Subcutaneous abdominal adipose tissue (tissue), 5 donors: ENCODE results near the gene ACER3.

Experiments used
- H3K27ac ChIP-seq: one replicate; pipeline ENCODE4 v1.7.0; 2013; ENCODE audit warnings: low read depth, mild to moderate bottlenecking, inconsistent platforms, low read length, moderate library complexity
- H3K27me3 ChIP-seq, 5 donors: one replicate each; pipeline ENCODE4 v1.7.0; 2013; ENCODE audit warnings: low read length in 5 of 5, inconsistent platforms in 1 of 5; ENCODE audit not compliant: control insufficient read depth in 5 of 5, insufficient read depth in 4 of 5
- H3K36me3 ChIP-seq, 5 donors: one replicate each; pipeline ENCODE4 v1.7.0; 2013; ENCODE audit warnings: low read length in 5 of 5; ENCODE audit not compliant: control insufficient read depth in 5 of 5, insufficient read depth in 5 of 5
- H3K4me1 ChIP-seq, 5 donors: one replicate each; pipeline ENCODE4 v1.7.0; 2013; ENCODE audit warnings: low read length in 5 of 5, mild to moderate bottlenecking in 3 of 5, moderate library complexity in 1 of 5; ENCODE audit not compliant: control insufficient read depth in 5 of 5, insufficient read depth in 5 of 5
- H3K4me3 ChIP-seq, 5 donors: one replicate each; pipeline ENCODE4 v1.7.0; 2013; ENCODE audit warnings: low read length in 5 of 5, low read depth in 1 of 5
- H3K9ac ChIP-seq, 5 donors: one replicate each; pipeline ENCODE4 v1.7.0; 2013; ENCODE audit warnings: low read length in 5 of 5, mild to moderate bottlenecking in 4 of 5, moderate library complexity in 3 of 5
- H3K9me3 ChIP-seq, 5 donors: one replicate each; pipeline ENCODE4 v1.7.0; 2013; ENCODE audit warnings: low read length in 5 of 5; ENCODE audit not compliant: control insufficient read depth in 5 of 5
- donor health status: healthy.
- donor health status: healthy.
- donor health status: healthy.
- donor health status: healthy.
- donor health status: healthy.

Gene ACER3

DNA sequence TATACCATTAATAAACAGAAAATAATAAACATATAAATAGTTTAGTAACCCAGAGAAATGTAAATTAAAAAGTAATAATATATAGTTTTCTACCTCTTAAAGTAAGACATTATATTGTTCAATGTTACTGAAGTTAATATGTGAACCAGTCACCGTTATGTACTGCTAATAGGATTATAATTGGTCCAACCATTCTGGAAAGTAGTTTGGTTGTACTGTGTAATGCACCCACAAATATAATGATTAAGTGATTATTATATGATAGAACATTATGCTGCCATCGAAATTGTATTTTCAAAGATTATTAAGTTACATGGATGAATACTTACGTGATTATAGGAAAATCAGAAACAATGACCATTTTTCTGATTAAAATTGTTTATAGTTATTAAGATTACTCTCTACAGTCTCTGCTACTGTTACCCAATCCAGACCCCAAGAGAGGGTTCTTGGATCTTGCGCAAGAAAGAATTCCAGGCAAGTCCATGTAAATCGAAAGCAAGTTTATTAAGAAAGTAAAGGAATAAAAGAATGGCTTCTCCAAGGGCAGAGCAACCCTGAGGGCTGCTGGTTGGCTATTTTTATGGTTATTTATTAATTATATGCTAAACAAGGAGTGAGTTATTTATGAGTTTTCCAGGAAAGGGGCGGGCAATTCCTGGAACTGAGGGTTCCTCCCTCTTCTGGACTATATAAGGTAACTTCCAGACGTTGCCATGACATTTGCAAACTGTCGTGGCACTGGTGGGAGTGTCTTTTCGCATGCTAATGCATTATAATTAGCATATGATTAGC lies 50.1 kb downstream of the ACER3 start:
- no peaks in the 10 kb centered on the region for H3K27me3 ChIP-seq
- H3K9ac ChIP-seq = peak overlapping the region in 1 of 5 donors; percentile 60

DNA sequence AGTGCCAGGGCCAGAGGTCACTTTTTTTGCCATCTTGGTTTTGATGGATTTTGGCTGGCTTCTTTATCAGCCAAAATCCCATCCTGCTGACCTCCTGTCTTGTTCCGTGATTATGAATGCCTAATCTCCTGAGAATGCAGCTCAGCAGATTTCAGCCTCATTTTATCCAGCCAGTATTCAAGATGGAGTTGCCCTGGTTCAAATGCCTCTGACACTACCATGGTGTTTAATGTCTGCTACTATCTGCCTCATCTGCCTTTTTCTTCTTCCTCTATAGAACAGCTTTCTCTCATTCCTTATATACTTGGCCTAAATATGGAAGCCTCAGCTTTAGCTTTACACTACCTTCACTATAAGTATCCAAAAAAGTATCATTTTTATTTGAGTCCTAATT lies 50.7 kb downstream of the ACER3 start:
- H3K36me3 ChIP-seq = no peaks in the 10 kb centered on the region
- H3K9me3 ChIP-seq = peaks cover 0 to under 1% (median 0%) of the 10 kb centered on the region in 5 donors
- peak overlapping the region in 1 of 5 donors; percentile 60 for H3K9ac ChIP-seq
- peaks cover 0 to 12% (median 7%) of the 10 kb centered on the region in 5 donors for H3K4me1 ChIP-seq
- peak overlapping the region; percentile 71 for H3K27ac ChIP-seq
- H3K4me3 ChIP-seq = peak overlapping the region in 4 of 5 donors; percentile 18 to 50 (median 40)
- H3K27me3 ChIP-seq = no peaks in the 10 kb centered on the region

More for the DNA sequence above, 50.1 kb downstream of the ACER3 start:
- Histone ChIP-seq H3K4me1 (peaks cover 0 to 12% (median 7%) of the 10 kb centered on the region in 5 donors), H3K36me3 (no peaks in the 10 kb centered on the region), H3K27ac (peak overlapping the region; percentile 71), H3K4me3 (peak overlapping the region in 4 of 5 donors; percentile 18 to 50 (median 40)), H3K9me3 (peaks cover 0 to 6% (median 0%) of the 10 kb centered on the region in 5 donors)

DNA sequence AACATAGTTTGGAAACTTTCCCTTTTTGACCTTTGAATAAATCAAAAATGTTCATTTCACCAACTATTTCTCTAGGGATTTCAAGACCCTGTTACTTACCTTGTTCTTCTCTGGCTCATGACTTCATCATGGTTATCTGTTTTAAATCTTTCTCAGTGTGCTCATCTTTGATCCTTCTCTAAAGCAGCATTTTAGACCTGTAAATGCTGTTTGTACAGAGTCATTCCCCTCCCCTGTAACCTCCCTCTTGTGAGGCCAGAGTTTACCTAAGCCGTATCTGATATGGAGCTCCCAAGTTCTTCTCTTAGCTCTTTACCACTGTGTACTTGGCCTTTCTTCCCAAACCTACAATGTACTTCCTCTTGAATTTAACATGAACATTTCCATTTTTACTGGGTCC lies 56.0 kb downstream of the ACER3 start:
- no peak overlapping the region for H3K27ac ChIP-seq
- H3K9me3 ChIP-seq = no peaks in the 10 kb centered on the region
- no peak overlapping the region for H3K4me3 ChIP-seq
- no peaks in the 10 kb centered on the region for H3K27me3 ChIP-seq
- peaks cover 0 to 18% (median 17%) of the 10 kb centered on the region in 5 donors for H3K4me1 ChIP-seq
- no peaks in the 10 kb centered on the region for H3K36me3 ChIP-seq
- H3K9ac ChIP-seq = no peak overlapping the region

DNA sequence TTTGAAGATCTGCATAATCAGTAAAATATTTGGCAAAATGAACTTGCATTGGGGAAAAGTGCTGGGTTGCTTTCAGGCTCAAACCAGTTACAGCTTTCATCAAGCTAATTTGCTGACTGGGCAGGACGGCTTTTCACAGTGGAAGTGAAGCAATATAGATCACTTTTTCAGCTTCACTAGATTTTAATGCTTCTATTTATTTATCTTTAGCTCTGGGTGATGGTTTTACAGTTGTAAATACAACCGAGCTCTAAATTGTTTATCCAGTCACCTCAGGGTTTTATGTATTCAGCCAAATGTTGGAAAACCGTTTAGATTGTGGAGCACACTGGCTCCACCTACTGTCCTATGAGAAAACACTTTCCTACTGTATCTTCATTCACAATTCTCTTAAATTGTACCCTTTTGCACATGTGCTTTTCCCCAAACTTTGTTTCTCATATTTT lies 58.2 kb downstream of the ACER3 start:
- H3K27me3 ChIP-seq = no peaks in the 10 kb centered on the region
- H3K9ac ChIP-seq = peak overlapping the region in 4 of 5 donors; percentile 9 to 68 (median 42)
- H3K4me3 ChIP-seq = peak overlapping the region; percentile 17 to 50 (median 25)
- H3K4me1 ChIP-seq = peaks cover 0 to 18% (median 17%) of the 10 kb centered on the region in 5 donors
- peak overlapping the region; percentile 31 for H3K27ac ChIP-seq
- H3K36me3 ChIP-seq = no peaks in the 10 kb centered on the region
- H3K9me3 ChIP-seq = no peaks in the 10 kb centered on the region

DNA sequence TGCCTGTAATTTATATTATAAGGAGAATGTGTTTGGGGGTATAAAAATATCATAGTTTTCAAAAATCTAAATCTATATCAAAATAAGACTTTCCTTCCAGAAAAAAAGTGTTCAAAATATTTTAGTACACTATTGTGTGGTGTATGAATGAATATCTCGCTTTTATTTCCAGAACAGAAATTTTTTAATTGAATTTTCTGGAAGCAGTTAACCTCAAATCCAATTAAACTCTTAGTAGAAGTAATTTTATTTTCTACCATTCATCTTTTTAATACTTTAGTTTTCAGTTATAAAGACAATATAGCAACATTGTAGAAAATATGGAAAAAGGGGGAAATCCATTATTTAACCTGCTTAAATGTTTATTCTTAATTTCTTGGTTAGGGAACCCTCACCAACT lies 58.7 kb downstream of the ACER3 start:
- Histone ChIP-seq H3K9me3 (no peaks in the 10 kb centered on the region), H3K36me3 (no peaks in the 10 kb centered on the region), H3K27me3 (no peaks in the 10 kb centered on the region), H3K4me3 (no peak overlapping the region), H3K9ac (peak overlapping the region in 1 of 5 donors; percentile 11), H3K4me1 (peaks cover 0 to 18% (median 17%) of the 10 kb centered on the region in 5 donors), H3K27ac (no peak overlapping the region)

DNA sequence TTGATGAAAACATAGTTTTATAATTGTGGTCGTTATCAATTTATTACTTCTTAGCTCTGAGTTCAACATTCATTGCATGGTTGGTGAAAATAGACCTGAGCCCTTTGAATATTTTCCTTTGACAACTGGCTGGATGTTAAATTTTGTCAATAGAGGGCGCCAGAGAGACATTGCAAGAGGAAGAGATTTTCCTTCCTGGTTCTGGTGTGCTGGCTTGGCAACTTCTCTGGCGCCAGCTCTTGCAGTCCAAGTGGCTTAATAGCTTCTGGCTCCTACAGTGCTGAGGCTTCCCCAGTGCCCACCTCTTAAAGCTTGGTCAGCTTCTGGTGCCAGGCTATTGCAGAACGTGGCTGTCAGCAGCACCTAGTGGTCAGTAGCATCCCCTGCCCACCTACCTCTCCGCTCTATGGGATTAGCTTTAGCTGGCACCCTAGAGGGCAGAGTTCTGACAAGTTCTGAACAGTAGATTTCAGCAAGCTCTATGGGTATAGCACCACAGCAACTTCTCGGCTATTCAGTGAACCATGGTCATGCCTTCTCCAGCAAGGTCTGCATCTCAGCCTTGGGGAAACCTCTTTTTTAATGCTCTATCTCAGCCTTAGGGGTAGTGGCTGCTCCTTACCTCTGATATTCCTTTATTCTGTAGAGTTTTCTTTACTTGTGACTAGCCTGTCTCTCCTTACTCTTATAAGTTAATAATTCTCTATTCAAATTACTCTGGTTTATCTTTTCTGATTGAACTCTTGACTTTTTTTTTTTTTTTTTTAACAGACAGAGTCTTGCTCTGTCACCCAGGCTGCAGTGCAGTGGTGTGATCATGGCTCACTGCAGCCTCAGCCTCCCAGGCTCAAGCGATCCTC lies 59.4 kb downstream of the ACER3 start:
- H3K4me1 ChIP-seq = peaks cover 0 to 18% (median 17%) of the 10 kb centered on the region in 5 donors
- peak overlapping the region in 1 of 5 donors; percentile 11 for H3K9ac ChIP-seq
- H3K27me3 ChIP-seq = no peaks in the 10 kb centered on the region
- H3K36me3 ChIP-seq = no peaks in the 10 kb centered on the region
- peak overlapping the region in 3 of 5 donors; percentile 26 to 33 (median 33) for H3K4me3 ChIP-seq
- no peak overlapping the region for H3K27ac ChIP-seq
- H3K9me3 ChIP-seq = no peaks in the 10 kb centered on the region

DNA sequence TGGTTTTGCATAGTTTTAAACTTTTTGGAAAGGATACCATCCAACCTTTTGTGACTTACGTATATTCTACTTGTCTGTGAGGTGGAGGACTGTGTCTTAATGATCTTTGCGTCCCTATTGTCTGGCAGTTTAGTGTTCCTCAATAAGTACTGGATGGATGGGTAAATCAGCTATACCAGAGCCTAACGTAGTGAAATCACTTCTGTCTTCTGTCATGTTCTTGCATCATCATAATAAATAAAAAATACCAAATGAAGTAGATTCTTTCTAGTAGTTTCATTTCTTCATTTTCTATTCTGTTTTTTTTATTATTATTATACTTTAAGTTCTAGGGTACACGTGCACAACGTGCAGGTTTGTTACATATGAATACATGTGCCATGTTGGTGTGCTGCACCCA lies 66.4 kb downstream of the ACER3 start:
- Histone ChIP-seq H3K9me3 (no peaks in the 10 kb centered on the region), H3K4me3 (no peak overlapping the region), H3K9ac (no peak overlapping the region), H3K27me3 (no peaks in the 10 kb centered on the region), H3K4me1 (no peaks in the 10 kb centered on the region), H3K27ac (no peak overlapping the region), H3K36me3 (peaks cover 0 to 6% (median 6%) of the 10 kb centered on the region in 5 donors)

DNA sequence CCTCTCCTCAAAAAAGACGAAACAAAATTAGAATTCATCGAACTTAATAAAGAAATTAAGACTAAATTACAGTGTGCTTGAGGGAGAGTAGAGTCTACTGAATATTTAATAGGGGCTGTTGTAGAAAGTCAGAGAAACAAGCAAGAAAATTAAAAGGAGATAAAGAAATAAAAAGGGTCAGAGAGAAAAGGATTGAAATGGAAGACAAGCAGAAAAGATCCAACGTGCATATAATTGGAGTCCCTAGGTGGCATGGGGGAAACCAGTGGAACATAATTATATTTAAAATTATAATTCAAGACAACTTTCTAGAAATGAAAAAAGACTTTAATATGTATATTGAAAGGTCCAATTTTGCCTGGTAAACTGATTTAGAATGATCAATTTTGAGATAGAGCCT lies 74.3 kb downstream of the ACER3 start:
- Histone ChIP-seq H3K27ac (no peak overlapping the region), H3K9ac (no peak overlapping the region)

DNA sequence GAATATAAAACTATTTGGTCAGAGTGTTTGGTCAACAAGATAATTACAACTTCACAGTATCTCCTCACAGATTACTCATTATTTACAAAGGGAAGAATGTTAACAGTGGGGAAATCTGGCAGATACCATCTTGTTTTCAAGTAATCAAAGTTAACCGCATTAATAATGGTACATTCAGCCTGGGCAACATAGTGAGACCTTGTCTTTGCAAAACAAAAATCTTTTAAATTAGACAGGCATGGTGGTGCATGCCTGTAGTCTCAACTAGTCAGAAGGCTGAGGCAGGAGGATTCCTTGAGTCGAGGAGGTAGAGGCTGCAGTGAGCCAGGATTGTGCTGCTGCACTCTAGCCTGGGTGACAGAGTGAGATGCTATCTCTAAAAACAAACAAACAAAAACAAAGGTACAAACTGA lies 78.5 kb downstream of the ACER3 start:
- Histone ChIP-seq H3K4me3 (no peak overlapping the region), H3K27ac (no peak overlapping the region), H3K4me1 (no peaks in the 10 kb centered on the region), H3K9ac (no peak overlapping the region), H3K27me3 (no peaks in the 10 kb centered on the region), H3K9me3 (peaks cover 2 to 25% (median 15%) of the 10 kb centered on the region in 5 donors), H3K36me3 (peaks cover 4 to 17% (median 9%) of the 10 kb centered on the region in 5 donors)

More for the DNA sequence above, 74.3 kb downstream of the ACER3 start:
- Histone ChIP-seq H3K36me3 (peaks cover 7 to 23% (median 14%) of the 10 kb centered on the region in 5 donors), H3K9me3 (peaks cover 0 to 18% (median 15%) of the 10 kb centered on the region in 5 donors), H3K27me3 (no peaks in the 10 kb centered on the region), H3K4me1 (no peaks in the 10 kb centered on the region), H3K4me3 (no peak overlapping the region)
